Heart right ventricle (tissue), 16 donors: ENCODE data around the gene UBE2I. TPM values are rescaled to one million over a fixed set of nuclear protein-coding genes. Genes with fewer than 3 reads are reported as not detected.

ENCODE experiments used
- ATAC-seq, 8 donors: fragments of 200-7000 bp; cut with Tn5 transposase; one replicate each; pipeline ENCODE4 v1.9.1; 2020; ENCODE audit warnings: mild to moderate bottlenecking in 8 of 8, moderate library complexity in 8 of 8, moderate number of reproducible peaks in 1 of 8
- DNase-seq, 2 donors: peaks; one replicate each; pipeline ENCODE4 v3.0.0-alpha.2; 2020
- H3K27ac ChIP-seq, 10 donors: fragments of 200-600 bp; sonication (generic) in 2 of 10; one replicate each; pipeline versions ENCODE4 v1.5.0 to v1.8.0; 2020 to 2022; ENCODE audit warnings: mild to moderate bottlenecking in 3 of 10
- H3K27me3 ChIP-seq, 7 donors: fragments of 200-600 bp; one replicate each; pipeline ENCODE4 v1.8.0; 2021 to 2022; ENCODE audit warnings: mild to moderate bottlenecking in 2 of 7
- H3K36me3 ChIP-seq, 9 donors: fragments of 200-600 bp; sonication (generic) in 1 of 9; one replicate each; pipeline versions ENCODE4 v1.5.0 to v1.8.0; 2020 to 2022; ENCODE audit warnings: mild to moderate bottlenecking in 2 of 9
- H3K4me1 ChIP-seq, 9 donors: fragments of 200-600 bp; sonication (generic) in 1 of 9; one replicate each; pipeline versions ENCODE4 v1.5.0 to v1.8.0; 2020 to 2022; ENCODE audit warnings: mild to moderate bottlenecking in 4 of 9
- H3K4me3 ChIP-seq, 10 donors: fragments of 200-600 bp; sonication (generic) in 2 of 10; one replicate each; pipeline versions ENCODE4 v1.5.0 to v1.8.0; 2020 to 2022; ENCODE audit warnings: mild to moderate bottlenecking in 7 of 10, moderate library complexity in 2 of 10
- H3K9me3 ChIP-seq, 11 donors: fragments of 200-600 bp in 10 of 11; sonication (generic) in 2 of 11; one replicate each; pipeline versions ENCODE4 v1.5.0 to v1.8.0; 2013 to 2022; ENCODE audit warnings: mild to moderate bottlenecking in 2 of 11, control low read depth in 1 of 11, moderate library complexity in 1 of 11
- WGBS, 2 donors: extraction: QIAGEN DNeasy Blood & Tissue Kit; methylation state at CpG; one replicate each; pipeline ENCODE4 v1.1.7; 2013; ENCODE audit warnings: inconsistent platforms in 1 of 2; 5-methylcytosine and 5-hydroxymethylcytosine counted together
- intact Hi-C, 10 donors: fragments of 100-400 bp; cut with DNase I; formaldehyde crosslinking; loops; one replicate each; pipeline versions ENCODE4 v1.11.1 to v1.14.2; 2022
- polyA plus RNA-seq, 2 donors: library from polyadenylated mRNA; stranded (reverse); fragments of 200-250 nt; gene quantifications; one replicate each; pipeline ENCODE4 v1.2.3, GENCODE V29; 2013
- total RNA-seq, 10 donors: library from RNA; stranded (reverse); fragmentation: NEBNext Ultra II Directional in 3 of 10; extraction: Animal tissue kit (Norgen Biotek cat#: 25700) in 3 of 10; gene quantifications; one replicate each; pipeline versions ENCODE4 v1.2.1 to v1.2.4, GENCODE V29; 2021 to 2023
- TF ChIP-seq, protein P1 (sequence below), 9 donors: fragments of 200-600 bp; sonication (generic) in 2 of 9; IDR thresholded peaks; one replicate each; pipeline versions ENCODE4 v1.5.0 to v1.8.0; 2021 to 2022; ENCODE audit warnings: antibody characterized with exemption in 9 of 9, mild to moderate bottlenecking in 5 of 9, moderate library complexity in 1 of 9
- donor health status: Arrhythmogenic right ventricular cardiomyopathy.
- donor health status: ischemic (EF 13 %, LVEDD 7.1; RV severe dilation, severe dysfunction).
- donor health status: healthy with polysubstance abuse.
- donor health status: DM: no; HTN: yes; CAD: no.
- donor health status: DM: no; HTN: no; CAD: no.
- donor health status: ischemic (EF 25% LVEDD 6.9; RV normal size, moderate dysfunction).
- donor health status: ischemic (EF 25% LVEDD 5.7; RV mildly dilated, moderate dysfunction).
- donor health status: healthy.
- donor health status: DM: yes; HTN: yes; CAD: no.
- donor health status: Ischemic cardiomyopathy.
- donor health status: ischemic (EF 35%, LVEDD 5.7; RV mildly dilated, moderate dysfunction).
- donor health status: nonischemic (EF 11% LVEDD 7.7; RV severe dilation, severe dysfunction).
- donor health status: DM: yes; HTN: yes; CAD: no.
- donor health status: PGD.
- donor health status: ischemic (EF 29% LVEDD 5.4; RV normal size, mild dysfunction).
- donor health status: nonischemic (EF 23%, LVEDD 6.1; RV moderate dilation, normal function).

The UBE2I gene
- total and polyA plus RNA-seq, 12 donors = 63.1 to 99.8 (median 83.6) TPM

DNA sequence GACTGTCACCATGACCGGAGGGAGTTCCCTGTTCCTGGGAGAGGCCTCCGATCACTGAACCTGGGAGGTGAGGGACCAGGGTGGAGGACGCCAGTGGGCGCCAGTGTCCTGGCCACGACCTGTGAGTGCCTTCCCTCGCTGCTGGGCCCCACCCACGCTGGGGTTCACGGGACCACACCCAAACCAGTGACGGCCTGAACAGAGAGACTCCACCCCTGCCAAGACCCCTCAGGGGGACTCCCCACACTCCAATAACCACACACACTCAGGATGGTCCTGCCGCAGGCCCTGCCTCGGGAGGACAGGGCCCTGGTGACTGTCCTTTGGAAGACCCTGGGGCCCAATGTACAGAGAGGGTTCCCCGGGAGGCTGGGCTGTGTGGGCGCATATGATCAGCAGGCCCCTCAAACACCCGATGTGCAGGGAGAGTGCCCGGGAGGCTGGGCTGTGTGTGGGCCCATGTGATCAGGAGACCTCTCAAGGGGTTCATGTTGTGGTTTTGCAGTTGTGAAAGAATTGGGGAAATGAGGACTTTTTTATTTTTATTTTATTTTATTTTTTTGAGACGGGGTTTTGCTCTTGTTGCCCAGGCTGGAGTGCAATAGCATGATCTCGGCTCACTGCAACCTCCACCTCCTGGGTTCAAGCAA lies 27.0 kb upstream of the UBE2I start:
- ATAC-seq = no peak
- TF ChIP-seq, protein P1, sequence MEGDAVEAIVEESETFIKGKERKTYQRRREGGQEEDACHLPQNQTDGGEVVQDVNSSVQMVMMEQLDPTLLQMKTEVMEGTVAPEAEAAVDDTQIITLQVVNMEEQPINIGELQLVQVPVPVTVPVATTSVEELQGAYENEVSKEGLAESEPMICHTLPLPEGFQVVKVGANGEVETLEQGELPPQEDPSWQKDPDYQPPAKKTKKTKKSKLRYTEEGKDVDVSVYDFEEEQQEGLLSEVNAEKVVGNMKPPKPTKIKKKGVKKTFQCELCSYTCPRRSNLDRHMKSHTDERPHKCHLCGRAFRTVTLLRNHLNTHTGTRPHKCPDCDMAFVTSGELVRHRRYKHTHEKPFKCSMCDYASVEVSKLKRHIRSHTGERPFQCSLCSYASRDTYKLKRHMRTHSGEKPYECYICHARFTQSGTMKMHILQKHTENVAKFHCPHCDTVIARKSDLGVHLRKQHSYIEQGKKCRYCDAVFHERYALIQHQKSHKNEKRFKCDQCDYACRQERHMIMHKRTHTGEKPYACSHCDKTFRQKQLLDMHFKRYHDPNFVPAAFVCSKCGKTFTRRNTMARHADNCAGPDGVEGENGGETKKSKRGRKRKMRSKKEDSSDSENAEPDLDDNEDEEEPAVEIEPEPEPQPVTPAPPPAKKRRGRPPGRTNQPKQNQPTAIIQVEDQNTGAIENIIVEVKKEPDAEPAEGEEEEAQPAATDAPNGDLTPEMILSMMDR (IDR thresholded peaks at IDR 0.05) = no peak
- H3K27me3 ChIP-seq = peaks cover 0 to 57% (median 47%) of the 10 kb centered on the region in 7 donors

DNA sequence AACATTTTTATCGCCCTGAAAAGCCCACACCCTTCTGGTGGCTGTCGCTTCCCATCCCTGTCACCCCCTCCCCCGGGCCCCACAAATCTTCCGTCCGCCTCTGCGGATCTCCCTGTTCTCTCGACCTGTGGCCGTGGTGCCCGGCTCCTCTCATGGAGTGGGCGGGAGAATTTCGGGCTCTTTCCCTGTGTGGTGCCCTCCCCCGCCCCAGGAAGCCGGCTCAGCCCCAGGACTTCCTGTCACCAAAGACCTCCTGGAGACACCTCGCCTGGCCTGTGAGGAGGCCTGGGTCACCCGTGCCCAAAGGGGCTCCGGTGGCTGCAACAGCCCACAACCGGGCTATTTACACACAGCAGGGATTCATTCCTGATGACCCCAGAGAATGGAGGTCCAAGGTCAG lies 26.1 kb upstream of the UBE2I start:
- H3K27ac ChIP-seq = no peak overlapping the region
- WGBS, 2 donors = 42 to 43% methylated on average over 17 of the region's 17 CpGs
- TF ChIP-seq, protein P1 (IDR thresholded peaks at IDR 0.05) = no peak
- no peaks in the 10 kb centered on the region for H3K9me3 ChIP-seq
- DNase-seq = no peak
- no peak overlapping the region for H3K4me3 ChIP-seq
- H3K4me1 ChIP-seq = peaks cover 0 to 7% (median 0%) of the 10 kb centered on the region in 9 donors
- ATAC-seq = no peak
- intact Hi-C loops = no loop called here
- no peaks in the 10 kb centered on the region for H3K36me3 ChIP-seq
- peaks cover 0 to 58% (median 47%) of the 10 kb centered on the region in 7 donors for H3K27me3 ChIP-seq

More for the DNA sequence above, 27.0 kb upstream of the UBE2I start:
- Histone ChIP-seq H3K36me3 (no peaks in the 10 kb centered on the region), H3K27ac (no peak overlapping the region), H3K9me3 (no peaks in the 10 kb centered on the region), H3K4me1 (no peaks in the 10 kb centered on the region), H3K4me3 (no peak overlapping the region)
- intact Hi-C loops = no loop called here
- WGBS, 2 donors = 79 to 87% methylated on average over 17 of the region's 17 CpGs
- DNase-seq = no peak

DNA sequence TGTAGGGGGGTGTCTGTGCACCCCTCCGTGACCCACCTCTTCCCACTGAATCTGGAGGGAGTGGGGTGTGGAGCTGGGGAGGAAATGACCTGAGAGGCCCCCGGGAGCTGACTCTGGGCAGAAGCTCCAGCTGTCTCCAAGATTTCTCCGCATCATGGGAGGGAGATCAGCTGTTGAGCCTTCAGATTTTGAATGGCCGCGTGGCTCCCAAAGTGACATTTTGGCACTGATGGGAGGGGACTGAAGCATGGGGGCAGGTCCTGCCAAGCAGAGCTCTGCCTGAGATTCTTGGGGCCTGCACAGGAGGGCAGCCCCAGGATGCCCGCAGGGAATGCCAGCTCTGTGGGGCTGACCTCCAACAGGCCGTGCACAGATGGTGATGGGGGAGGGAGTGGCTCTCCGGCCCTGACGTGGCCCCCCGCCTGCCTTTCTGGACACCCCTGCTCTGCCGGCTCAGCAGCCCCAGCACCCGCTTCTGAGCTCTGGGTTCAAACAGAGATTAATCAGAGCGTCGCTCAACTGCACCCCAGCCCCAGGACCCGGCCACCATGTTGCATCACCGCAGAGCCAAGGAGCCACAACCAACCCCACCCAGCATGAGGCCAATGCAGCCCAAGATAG lies 25.3 kb upstream of the UBE2I start:
- Histone ChIP-seq H3K27me3 (peaks cover 5 to 59% (median 50%) of the 10 kb centered on the region in 7 donors), H3K27ac (no peak overlapping the region), H3K4me3 (no peak overlapping the region), H3K36me3 (no peaks in the 10 kb centered on the region), H3K9me3 (no peaks in the 10 kb centered on the region), H3K4me1 (peaks cover 0 to 15% (median 0%) of the 10 kb centered on the region in 9 donors)
- TF ChIP-seq, protein P1 (IDR thresholded peaks at IDR 0.05) = no peak
- DNase-seq (no peak), ATAC-seq (no peak)
- intact Hi-C loops = no loop called here
- WGBS, 2 donors = 75 to 77% methylated on average over 16 of the region's 16 CpGs

DNA sequence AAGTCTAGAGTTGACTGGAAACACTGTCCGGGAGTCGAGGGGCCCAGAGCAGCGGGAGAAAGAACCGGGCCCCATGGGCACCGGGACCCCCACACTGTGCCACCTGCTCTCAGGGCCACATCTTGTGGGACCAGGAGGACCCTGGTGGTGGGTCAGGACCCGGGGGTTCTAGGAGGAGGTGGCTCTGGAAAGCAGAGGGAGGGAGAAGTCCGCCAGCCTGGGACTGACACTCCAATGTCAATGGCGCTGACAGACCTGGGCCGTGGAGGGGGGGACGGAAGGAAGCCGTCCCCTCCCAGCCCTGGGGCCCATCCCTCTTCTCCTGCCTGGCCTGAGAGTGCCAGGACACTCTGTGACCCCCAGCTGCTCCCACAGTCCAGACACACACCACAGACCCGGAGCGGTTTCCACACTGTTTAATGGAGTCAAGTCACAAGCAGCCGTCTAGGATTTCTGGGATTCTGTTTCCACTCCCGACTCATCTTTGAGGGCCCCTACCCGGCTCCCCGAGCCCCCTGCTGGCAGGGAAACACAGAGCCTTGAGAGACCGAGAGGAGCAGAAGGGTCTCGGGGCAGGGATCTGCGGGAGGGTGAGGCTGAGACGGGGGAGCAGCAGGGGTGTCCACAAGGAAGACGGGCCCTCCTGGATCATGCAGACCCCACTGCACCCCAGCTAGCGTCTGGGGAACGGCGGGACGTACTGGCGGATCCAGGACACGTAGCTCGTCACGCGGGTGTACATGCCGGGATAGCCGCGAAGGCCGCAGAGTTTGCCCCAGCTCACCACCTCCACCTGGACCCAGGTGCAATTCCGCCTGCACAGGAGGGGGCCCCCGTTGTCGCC lies 23.5 kb upstream of the UBE2I start:
- no peak overlapping the region for H3K4me3 ChIP-seq
- 70 to 74% methylated on average over 38 of the region's 38 CpGs for WGBS, 2 donors
- no peak for DNase-seq
- intact Hi-C loops = no loop called here
- H3K36me3 ChIP-seq = no peaks in the 10 kb centered on the region
- ATAC-seq = no peak
- peaks cover 0 to 15% (median 0%) of the 10 kb centered on the region in 9 donors for H3K4me1 ChIP-seq
- TF ChIP-seq, protein P1 (IDR thresholded peaks at IDR 0.05) = no peak
- H3K9me3 ChIP-seq = no peaks in the 10 kb centered on the region
- no peak overlapping the region for H3K27ac ChIP-seq
- peaks cover 5 to 71% (median 66%) of the 10 kb centered on the region in 7 donors for H3K27me3 ChIP-seq
